Large intestine (tissue), 3 donors: Measurements from ENCODE around the gene BRAP. TPM values are rescaled to one million over a fixed set of nuclear protein-coding genes. Genes with fewer than 3 reads are reported as not detected.
A peak's percentile ranks its signal among the peaks of the same experiment; 100 is the strongest.
"Not testable (repeated sequence)": the region's sequence is repeated elsewhere in the genome, so short reads cannot be mapped to it uniquely, and the experiment has no call there.

Source experiments
- DNase-seq, 2 donors: peaks; one replicate each; pipeline versions ENCODE4 v3.0.0 to v3.0.0-alpha.2; 2013
- H3K27ac ChIP-seq: one replicate; pipeline ENCODE4 v1.5.1; 2013; ENCODE audit warnings: low read length
- H3K27me3 ChIP-seq: 2 replicates; pipeline ENCODE4 v1.6.1; 2013; ENCODE audit warnings: low read length; ENCODE audit not compliant: control insufficient read depth, insufficient read depth
- H3K36me3 ChIP-seq: 2 replicates; pipeline ENCODE4 v1.6.1; 2013; ENCODE audit warnings: low read length; ENCODE audit not compliant: control insufficient read depth, insufficient read depth
- H3K4me1 ChIP-seq: one replicate; pipeline ENCODE4 v1.6.1; 2013; ENCODE audit warnings: low read length; ENCODE audit not compliant: control insufficient read depth, insufficient read depth
- H3K4me3 ChIP-seq: one replicate; pipeline ENCODE4 v1.5.1; 2013; ENCODE audit warnings: low read length
- H3K9me3 ChIP-seq: one replicate; pipeline ENCODE4 v1.6.1; 2013; ENCODE audit warnings: mild to moderate bottlenecking, low read depth, low read length, moderate library complexity; ENCODE audit not compliant: control insufficient read depth
- WGBS: methylation state at CpG from one replicate; pipeline ENCODE4 v1.1.5; 2013; ENCODE audit warnings: low lambda C conversion rate; ENCODE audit not compliant: insufficient coverage; 5-methylcytosine and 5-hydroxymethylcytosine counted together
- polyA plus RNA-seq: library from polyadenylated mRNA; unstranded; fragments of 120-200 nt; gene quantifications from one replicate; pipeline ENCODE4 v1.2.1, GENCODE V29; 2013

BRAP gene
- polyA plus RNA-seq, 1 donor: 15.0 TPM

GRCh38 chr12:111599453-111600204 is 86.1 kb downstream of the BRAP start:
- WGBS: no CpG with 5 or more reads among the region's 56 CpGs
- peak overlapping the region; percentile 91 for H3K27ac ChIP-seq
- H3K4me3 ChIP-seq: peak overlapping the region; percentile 81
- H3K9me3 ChIP-seq: no peaks in the 10 kb centered on the region
- H3K36me3 ChIP-seq: no peaks in the 10 kb centered on the region
- peak; percentile 87 to 97 for DNase-seq
- no peaks in the 10 kb centered on the region for H3K27me3 ChIP-seq
- peaks cover 4% of the 10 kb centered on the region for H3K4me1 ChIP-seq

GRCh38 chr12:111598637-111599452 is 86.9 kb downstream of the BRAP start, which contains the start of gene ATXN2:
Gene ATXN2 (minus strand): TSS chr12:111599315. CDS start chr12:111599034, 281 bp downstream.
- peak in 1 of 2 donors; percentile 6 for DNase-seq
- Histone ChIP-seq H3K27me3 (no peaks in the 10 kb centered on the region), H3K36me3 (no peaks in the 10 kb centered on the region), H3K4me1 (peaks cover 4% of the 10 kb centered on the region), H3K4me3 (peak within 1 kb of the TSS; percentile 98), H3K9me3 (no peaks in the 10 kb centered on the region), H3K27ac (peak within 1 kb of the TSS; percentile 91)
- no CpG with 5 or more reads among the region's 119 CpGs for WGBS

GRCh38 chr12:111597831-111598636 is 87.7 kb downstream of the BRAP start:
- Histone ChIP-seq H3K9me3 (no peaks in the 10 kb centered on the region), H3K27ac (peak overlapping the region; percentile 68), H3K4me3 (peak overlapping the region; percentile 98), H3K4me1 (peaks cover 4% of the 10 kb centered on the region), H3K27me3 (no peaks in the 10 kb centered on the region), H3K36me3 (no peaks in the 10 kb centered on the region)
- DNase-seq: peak; percentile 13 to 55
- no CpG with 5 or more reads among the region's 67 CpGs for WGBS

GRCh38 chr12:111596985-111597830 is 88.5 kb downstream of the BRAP start:
- Histone ChIP-seq H3K4me3 (peak overlapping the region; percentile 98), H3K36me3 (no peaks in the 10 kb centered on the region), H3K27ac (peak overlapping the region; percentile 68), H3K4me1 (peaks cover 4% of the 10 kb centered on the region), H3K27me3 (no peaks in the 10 kb centered on the region), H3K9me3 (no peaks in the 10 kb centered on the region)
- DNase-seq: peak; percentile 50 to 73
- WGBS: no CpG with 5 or more reads among the region's 33 CpGs

- not testable (repeated sequence) for H3K36me3 ChIP-seq, H3K27me3 ChIP-seq, DNase-seq, H3K9me3 ChIP-seq, H3K4me3 ChIP-seq, H3K27ac ChIP-seq, H3K4me1 ChIP-seq
- 17% methylated on average over 1 of the region's 15 CpGs for WGBS
Observed at GRCh38 chr12:111595341-111595835, 90.4 kb downstream of the BRAP start.

Other genes with a start within 250 kb of the BRAP start
- gene ATXN2, start 86.6 kb downstream of the BRAP start, polyA plus RNA-seq: 54.3 TPM
- gene ACAD10, start 97 bp upstream of the BRAP start, polyA plus RNA-seq: 36.0 TPM
- 100 TPM for gene ALDH2, start 81.0 kb upstream of the BRAP start, polyA plus RNA-seq
- gene MAPKAPK5, start 156.3 kb upstream of the BRAP start, polyA plus RNA-seq: 56.7 TPM